Common myeloid progenitor, CD34-positive (primary cell): ENCODE measurements around the gene EEFSEC.

ENCODE experiments used
- CTCF ChIA-PET: fragments of 350-600 bp; sonication (Branson Sonifier 250); formaldehyde crosslinking; loops from one replicate; lab custom pipeline; 2021; ENCODE audit warnings: antibody characterized with exemption; lab: Charles Lee
- POLR2A ChIA-PET: fragments of 350-600 bp; sonication (Branson Sonifier 250); formaldehyde crosslinking; loops from one replicate; lab custom pipeline; 2021; ENCODE audit warnings: antibody characterized with exemption; lab: Charles Lee
- DNase-seq, 3 donors: peaks; one replicate each; pipeline versions ENCODE4 v3.0.0 to v3.0.0-alpha.2; 2013
- H3K27ac ChIP-seq, 2 experiments: 1 replicate in 1 of 2; 2 replicates in 1 of 2; pipeline ENCODE4 v1.7.0; 2013; ENCODE audit warnings: inconsistent platforms in 2 of 2, low read length in 2 of 2, mild to moderate bottlenecking in 2 of 2, low read depth in 1 of 2, moderate library complexity in 1 of 2; ENCODE audit not compliant: severe bottlenecking in 2 of 2, insufficient read depth in 1 of 2, poor library complexity in 1 of 2
- H3K27me3 ChIP-seq, 5 experiments: replicated peaks in 2 of 5; 1 replicate in 3 of 5; 2 replicates in 2 of 5; pipeline versions ENCODE4 v1.6.1 to v1.7.0; 2013; ENCODE audit warnings: low read length in 4 of 5, mild to moderate bottlenecking in 2 of 5, moderate library complexity in 2 of 5, inconsistent platforms in 1 of 5; ENCODE audit not compliant: insufficient read depth in 5 of 5, control insufficient read depth in 4 of 5
- H3K36me3 ChIP-seq, 4 experiments: 1 replicate in 2 of 4; 2 replicates in 2 of 4; pipeline versions ENCODE4 v1.6.1 to v1.7.0; 2013; ENCODE audit warnings: low read length in 3 of 4, control low read depth in 1 of 4, mild to moderate bottlenecking in 1 of 4; ENCODE audit not compliant: control insufficient read depth in 4 of 4, insufficient read depth in 4 of 4
- H3K4me1 ChIP-seq, 4 experiments: 1 replicate in 3 of 4; 2 replicates in 1 of 4; pipeline versions ENCODE4 v1.6.1 to v1.7.1; 2013; ENCODE audit warnings: low read length in 3 of 4, mild to moderate bottlenecking in 3 of 4, control low read depth in 1 of 4, inconsistent platforms in 1 of 4, moderate library complexity in 1 of 4; ENCODE audit not compliant: control insufficient read depth in 4 of 4, insufficient read depth in 4 of 4; ENCODE audit errors: control extremely low read depth in 1 of 4
- H3K4me3 ChIP-seq, 7 experiments: 1 replicate in 4 of 7; 2 replicates in 3 of 7; pipeline versions ENCODE4 v1.5.1 to v1.7.0; 2013; ENCODE audit warnings: mild to moderate bottlenecking in 7 of 7, low read length in 6 of 7, moderate library complexity in 6 of 7, inconsistent platforms in 2 of 7, low read depth in 2 of 7, control low read depth in 1 of 7; ENCODE audit not compliant: insufficient read depth in 4 of 7, control insufficient read depth in 1 of 7; ENCODE audit errors: extremely low read depth in 1 of 7
- H3K9me3 ChIP-seq, 5 experiments: 1 replicate in 4 of 5; 2 replicates in 1 of 5; pipeline versions ENCODE4 v1.6.1 to v1.7.1; 2013; ENCODE audit warnings: low read length in 4 of 5, mild to moderate bottlenecking in 2 of 5, inconsistent platforms in 1 of 5, low read depth in 1 of 5, moderate library complexity in 1 of 5; ENCODE audit not compliant: control insufficient read depth in 4 of 5, insufficient read depth in 2 of 5; ENCODE audit errors: control extremely low read depth in 1 of 5
- WGBS: methylation state at CpG from one replicate; pipeline ENCODE4 v1.1.5; 2013; ENCODE audit not compliant: insufficient coverage; 5-methylcytosine and 5-hydroxymethylcytosine counted together

The EEFSEC gene

GRCh38 chr3:128366136-128366535 lies 212.9 kb downstream of the EEFSEC start:
- no peaks in the 10 kb centered on the region for H3K9me3 ChIP-seq
- H3K4me1 ChIP-seq: no peaks in the 10 kb centered on the region
- H3K36me3 ChIP-seq: peaks cover 5 to 19% (median 7%) of the 10 kb centered on the region in 4 experiments
- ChIA-PET POLR2A (no interaction called here), CTCF (no interaction called here)
- no peaks in the 10 kb centered on the region for H3K27me3 ChIP-seq
- WGBS: 92% methylated on average over 2 of the region's 2 CpGs
- H3K27ac ChIP-seq: no peak overlapping the region
- no peak overlapping the region for H3K4me3 ChIP-seq
- no peak for DNase-seq

- Histone ChIP-seq H3K27ac (no peak overlapping the region), H3K4me1 (no peaks in the 10 kb centered on the region), H3K36me3 (peaks cover 5 to 17% (median 7%) of the 10 kb centered on the region in 4 experiments), H3K27me3 (no peaks in the 10 kb centered on the region), H3K9me3 (no peaks in the 10 kb centered on the region), H3K4me3 (no peak overlapping the region)
- ChIA-PET POLR2A (no interaction called here), CTCF (no interaction called here)
- DNase-seq: no peak
- 96% methylated on average over 4 of the region's 5 CpGs for WGBS
These were observed 213.4 kb downstream of the EEFSEC start for GRCh38 chr3:128366652-128367051.

- 100% methylated on average over 5 of the region's 5 CpGs for WGBS
- ChIA-PET POLR2A (no interaction called here), CTCF (no interaction called here)
- Histone ChIP-seq H3K4me1 (no peaks in the 10 kb centered on the region), H3K4me3 (no peak overlapping the region), H3K27me3 (no peaks in the 10 kb centered on the region), H3K27ac (no peak overlapping the region), H3K9me3 (no peaks in the 10 kb centered on the region), H3K36me3 (peaks cover 5 to 16% (median 6%) of the 10 kb centered on the region in 4 experiments)
- DNase-seq: no peak
These were observed 213.9 kb downstream of the EEFSEC start for GRCh38 chr3:128367221-128367620.

- Histone ChIP-seq H3K9me3 (no peaks in the 10 kb centered on the region), H3K27ac (no peak overlapping the region), H3K4me1 (no peaks in the 10 kb centered on the region), H3K36me3 (peaks cover 5 to 16% (median 6%) of the 10 kb centered on the region in 4 experiments), H3K4me3 (no peak overlapping the region), H3K27me3 (no peaks in the 10 kb centered on the region)
- no peak for DNase-seq
- CTCF ChIA-PET: interaction anchor here (0.9 kb wide), 1 partner anchor 57 kb away, joined by 3 read pairs; no protein-coding TSS in a partner anchor
- WGBS: 100% methylated on average over 1 of the region's 4 CpGs
- POLR2A ChIA-PET: interaction anchor here (0.6 kb wide), 1 partner anchor 11 kb away, joined by 3 read pairs; no protein-coding TSS in a partner anchor
These were observed 214.5 kb downstream of the EEFSEC start for GRCh38 chr3:128367761-128368160.

- Histone ChIP-seq H3K4me3 (no peak overlapping the region), H3K27ac (no peak overlapping the region), H3K36me3 (peaks cover 5 to 11% (median 7%) of the 10 kb centered on the region in 4 experiments), H3K9me3 (no peaks in the 10 kb centered on the region), H3K27me3 (no peaks in the 10 kb centered on the region), H3K4me1 (no peaks in the 10 kb centered on the region)
- POLR2A ChIA-PET: no interaction called here
- CTCF ChIA-PET: interaction anchor here (0.9 to 1.1 kb wide), 2 partner anchors 13 to 56 kb away, joined by 3 to 4 read pairs; no protein-coding TSS in a partner anchor
- 93% methylated on average over 7 of the region's 7 CpGs for WGBS
- DNase-seq: no peak
These were observed 215.3 kb downstream of the EEFSEC start for GRCh38 chr3:128368626-128369025.

GRCh38 chr3:128369121-128369703 lies 215.9 kb downstream of the EEFSEC start:
- Histone ChIP-seq H3K4me3 (no peak overlapping the region), H3K4me1 (no peaks in the 10 kb centered on the region), H3K27ac (no peak overlapping the region), H3K27me3 (no peaks in the 10 kb centered on the region), H3K36me3 (peaks cover 5 to 11% (median 7%) of the 10 kb centered on the region in 4 experiments), H3K9me3 (no peaks in the 10 kb centered on the region)
- ChIA-PET POLR2A (no interaction called here), CTCF (interaction anchor here (1.1 to 1.6 kb wide), 2 partner anchors 9 to 14 kb away, joined by 4 to 5 read pairs; no protein-coding TSS in a partner anchor)
- 100% methylated on average over 1 of the region's 2 CpGs for WGBS
- no peak for DNase-seq

- POLR2A ChIA-PET: no interaction called here
- CTCF ChIA-PET: interaction anchor here (1.6 kb wide), 1 partner anchor 10 kb away, joined by 5 read pairs; no protein-coding TSS in a partner anchor
These were observed 216.8 kb downstream of the EEFSEC start for GRCh38 chr3:128369881-128370642.

More at GRCh38 chr3:128369881-128370642, 216.8 kb downstream of the EEFSEC start:
- 98% methylated on average over 5 of the region's 10 CpGs for WGBS
- Histone ChIP-seq H3K4me1 (no peaks in the 10 kb centered on the region), H3K27ac (no peak overlapping the region), H3K9me3 (no peaks in the 10 kb centered on the region), H3K27me3 (no peaks in the 10 kb centered on the region), H3K4me3 (no peak overlapping the region), H3K36me3 (peaks cover 5 to 11% (median 7%) of the 10 kb centered on the region in 4 experiments)
- DNase-seq: peak in 1 of 3 donors; percentile 6
